Parathyroid adenoma (tissue), 2 donors: Measurements from ENCODE around the gene DDX39B.

Source experiments
- H2AFZ ChIP-seq: fragments of 300-600 bp; sonication (generic); one replicate; pipeline ENCODE4 v1.7.0; 2017; ENCODE audit warnings: antibody characterized with exemption, mild to moderate bottlenecking
- H3K27ac ChIP-seq: fragments of 300-600 bp; sonication (generic); one replicate; pipeline ENCODE4 v1.7.0; 2017
- H3K27me3 ChIP-seq: fragments of 300-600 bp; sonication (generic); one replicate; pipeline ENCODE4 v1.7.0; 2017; ENCODE audit warnings: low read length; ENCODE audit not compliant: control insufficient read depth, insufficient read depth
- H3K36me3 ChIP-seq: fragments of 300-600 bp; sonication (generic); one replicate; pipeline ENCODE4 v1.7.0; 2017; ENCODE audit warnings: low read length; ENCODE audit not compliant: control insufficient read depth, insufficient read depth
- H3K4me1 ChIP-seq: fragments of 300-600 bp; sonication (generic); one replicate; pipeline ENCODE4 v1.7.0; 2017; ENCODE audit warnings: control low read depth
- H3K4me2 ChIP-seq: fragments of 300-600 bp; sonication (generic); one replicate; pipeline ENCODE4 v1.7.0; 2017; ENCODE audit warnings: low read length
- H3K4me3 ChIP-seq: fragments of 300-600 bp; sonication (generic); one replicate; pipeline ENCODE4 v1.7.0; 2017; ENCODE audit warnings: low read depth, low read length
- H3K79me2 ChIP-seq: fragments of 300-600 bp; sonication (generic); one replicate; pipeline ENCODE4 v1.7.0; 2017; ENCODE audit warnings: control low read depth
- H3K9ac ChIP-seq: fragments of 300-600 bp; sonication (generic); one replicate; pipeline ENCODE4 v1.7.0; 2017; ENCODE audit warnings: mild to moderate bottlenecking
- H3K9me3 ChIP-seq: fragments of 300-600 bp; sonication (generic); one replicate; pipeline ENCODE4 v1.7.0; 2017; ENCODE audit warnings: low read length; ENCODE audit not compliant: control insufficient read depth
- CTCF ChIP-seq: fragments of 300-600 bp; sonication (generic); IDR thresholded peaks from one replicate; pipeline ENCODE4 v1.7.0; 2017; ENCODE audit warnings: antibody characterized with exemption, mild to moderate bottlenecking
- donor health status: primary hyperparathyroidism.

The DDX39B gene

GRCh38 chr6:31572041-31572911 is 30.5 kb upstream of the DDX39B start, which contains the start of gene LTA:
Gene LTA, plus strand, starts transcription at chr6:31572289. Its CDS starts 454 bp downstream, at chr6:31572743.
- TF ChIP-seq CTCF: no peak
- no peaks in the 10 kb centered on the region for H3K9me3 ChIP-seq
- H3K9ac ChIP-seq: no peak within 1 kb of the TSS
- H3K4me1 ChIP-seq: no peaks in the 10 kb centered on the region
- no peak within 1 kb of the TSS for H3K27ac ChIP-seq
- H3K4me3 ChIP-seq: no peak within 1 kb of the TSS
- no peaks in the 10 kb centered on the region for H3K36me3 ChIP-seq
- H3K27me3 ChIP-seq: no peaks in the 10 kb centered on the region
- no peak within 1 kb of the TSS for H2AFZ ChIP-seq
- no peaks in the 10 kb centered on the region for H3K79me2 ChIP-seq
- no peak within 1 kb of the TSS for H3K4me2 ChIP-seq

GRCh38 chr6:31569861-31570536 is 28.2 kb upstream of the DDX39B start:
- no peak for TF ChIP-seq CTCF
- H3K4me3 ChIP-seq: no peak overlapping the region
- H3K9me3 ChIP-seq: no peaks in the 10 kb centered on the region
- no peaks in the 10 kb centered on the region for H3K36me3 ChIP-seq
- no peak overlapping the region for H3K27ac ChIP-seq
- H3K79me2 ChIP-seq: no peaks in the 10 kb centered on the region
- no peaks in the 10 kb centered on the region for H3K27me3 ChIP-seq
- no peak overlapping the region for H3K4me2 ChIP-seq
- H3K4me1 ChIP-seq: no peaks in the 10 kb centered on the region
- no peak overlapping the region for H2AFZ ChIP-seq
- no peak overlapping the region for H3K9ac ChIP-seq

GRCh38 chr6:31568537-31568961 is 26.7 kb upstream of the DDX39B start:
- no peak for TF ChIP-seq CTCF
- Histone ChIP-seq H3K4me1 (no peaks in the 10 kb centered on the region), H3K27ac (no peak overlapping the region), H3K9me3 (no peaks in the 10 kb centered on the region), H3K27me3 (no peaks in the 10 kb centered on the region), H3K9ac (no peak overlapping the region), H3K36me3 (no peaks in the 10 kb centered on the region), H3K4me2 (no peak overlapping the region), H3K4me3 (no peak overlapping the region), H3K79me2 (no peaks in the 10 kb centered on the region), H2AFZ (no peak overlapping the region)

- Histone ChIP-seq H3K9me3 (no peaks in the 10 kb centered on the region), H3K36me3 (no peaks in the 10 kb centered on the region), H3K27ac (no peak overlapping the region), H3K27me3 (no peaks in the 10 kb centered on the region), H3K79me2 (no peaks in the 10 kb centered on the region), H3K4me2 (no peak overlapping the region), H3K4me3 (no peak overlapping the region), H2AFZ (no peak overlapping the region), H3K9ac (no peak overlapping the region), H3K4me1 (no peaks in the 10 kb centered on the region)
- TF ChIP-seq CTCF: no peak
Observed at GRCh38 chr6:31567531-31568370, 25.9 kb upstream of the DDX39B start.
